Spinal cord (tissue), 10 donors: Measurements from ENCODE around the gene CAPN8. TPM values are rescaled to one million over a fixed set of nuclear protein-coding genes. Genes with fewer than 3 reads are reported as not detected.
A peak's percentile ranks its signal among the peaks of the same experiment; 100 is the strongest.

Source experiments
- DNase-seq, 6 donors: peaks; one replicate each; pipeline versions ENCODE4 v3.0.0 to v3.0.0-alpha.2; 2013 to 2015; ENCODE audit warnings: low spot score in 6 of 6, low read depth in 4 of 6
- H3K27ac ChIP-seq: one replicate; pipeline ENCODE4 v1.5.1; 2013; ENCODE audit warnings: low read depth, low read length, control low read depth
- H3K27me3 ChIP-seq: one replicate; pipeline ENCODE4 v1.6.1; 2013; ENCODE audit warnings: low read length; ENCODE audit not compliant: control insufficient read depth, insufficient read depth
- H3K36me3 ChIP-seq: one replicate; pipeline ENCODE4 v1.6.1; 2013; ENCODE audit warnings: low read length; ENCODE audit not compliant: control insufficient read depth, insufficient read depth
- H3K4me1 ChIP-seq: one replicate; pipeline ENCODE4 v1.6.1; 2013; ENCODE audit warnings: low read length; ENCODE audit not compliant: control insufficient read depth, insufficient read depth
- H3K4me3 ChIP-seq: one replicate; pipeline ENCODE4 v1.5.1; 2013; ENCODE audit warnings: low read depth, low read length, control low read depth
- H3K9me3 ChIP-seq: one replicate; pipeline ENCODE4 v1.6.1; 2013; ENCODE audit warnings: low read length; ENCODE audit not compliant: control insufficient read depth, insufficient read depth
- WGBS: methylation state at CpG from one replicate; pipeline ENCODE4 v1.1.5; 2013; ENCODE audit warnings: missing lambda C conversion rate; ENCODE audit not compliant: insufficient coverage; 5-methylcytosine and 5-hydroxymethylcytosine counted together
- polyA plus RNA-seq, 2 donors: library from polyadenylated mRNA; unstranded; fragments of 120-200 nt; gene quantifications; one replicate each; pipeline ENCODE4 v1.2.1, GENCODE V29; 2013; ENCODE audit not compliant: insufficient read length in 2 of 2
- total RNA-seq, 2 donors: library from RNA; depleted of rRNA in 1 of 2; stranded (reverse); fragments of 120-200 nt in 1 of 2; fragments of >200 nt in 1 of 2; gene quantifications; one replicate each; pipeline versions ENCODE4 v1.2.3 to v1.2.4, GENCODE V29; 2013 to 2014
- donor health status: healthy.

CAPN8 gene
- total and polyA plus RNA-seq, 4 donors, result 0.10 to 0.99 (median 0.53) TPM

DNA sequence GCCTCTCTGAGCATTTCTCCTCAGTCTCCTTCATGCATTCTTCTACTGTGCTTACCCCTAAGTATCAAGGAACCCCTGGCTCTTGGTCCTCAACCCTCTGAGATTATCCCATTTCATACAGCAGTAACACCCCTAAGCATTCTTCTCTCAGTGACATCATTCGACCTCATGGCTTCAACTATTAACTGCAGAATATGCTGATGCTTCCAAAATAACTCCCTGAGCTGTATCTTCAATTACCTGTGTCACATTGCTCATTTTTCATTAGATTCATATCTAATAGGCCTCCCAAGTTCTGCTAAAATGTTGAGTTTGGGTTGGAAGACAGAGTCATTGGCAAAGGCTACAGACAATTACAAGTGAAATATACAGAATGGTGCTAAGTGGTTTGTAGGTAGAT, 7.5 kb downstream of the CAPN8 start:
- no peaks in the 10 kb centered on the region for H3K27me3 ChIP-seq
- DNase-seq, result no peak
- no peak overlapping the region for H3K27ac ChIP-seq
- H3K4me3 ChIP-seq, result no peak overlapping the region
- H3K4me1 ChIP-seq, result peaks cover 3% of the 10 kb centered on the region
- 100% methylated on average over 1 of the region's 1 CpG for WGBS
- H3K9me3 ChIP-seq, result no peaks in the 10 kb centered on the region
- no peaks in the 10 kb centered on the region for H3K36me3 ChIP-seq

GRCh38 chr1:223654083-223654482, 11.4 kb downstream of the CAPN8 start:
- WGBS, result 58% methylated on average over 6 of the region's 6 CpGs
- H3K27ac ChIP-seq, result no peak overlapping the region
- peaks cover 20% of the 10 kb centered on the region for H3K4me1 ChIP-seq
- H3K4me3 ChIP-seq, result no peak overlapping the region
- no peaks in the 10 kb centered on the region for H3K9me3 ChIP-seq
- DNase-seq, result peak in 1 of 6 donors; percentile 43
- no peaks in the 10 kb centered on the region for H3K27me3 ChIP-seq
- H3K36me3 ChIP-seq, result no peaks in the 10 kb centered on the region

DNA sequence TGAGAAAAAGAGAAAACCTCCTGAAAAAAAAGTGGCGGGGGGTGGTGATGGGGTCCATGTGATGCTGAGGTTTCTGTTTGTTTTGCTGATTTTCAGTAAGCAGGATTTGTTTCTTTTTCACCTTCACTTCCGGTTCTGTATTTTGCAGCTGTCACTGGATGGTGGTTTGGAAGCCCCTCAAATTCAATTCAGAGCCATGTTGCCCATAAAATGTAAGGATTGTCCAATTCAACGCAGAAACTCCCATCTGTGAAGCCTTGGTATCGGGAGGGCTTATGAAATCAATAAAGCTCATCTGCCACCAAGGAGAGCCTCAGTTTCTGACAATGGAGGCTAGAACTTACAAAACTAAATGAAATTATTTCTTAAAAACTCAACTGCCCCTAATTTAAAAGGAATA, 12.1 kb downstream of the CAPN8 start:
- no peaks in the 10 kb centered on the region for H3K27me3 ChIP-seq
- DNase-seq, result peak in 1 of 6 donors; percentile 59
- no peaks in the 10 kb centered on the region for H3K36me3 ChIP-seq
- no peak overlapping the region for H3K4me3 ChIP-seq
- no peak overlapping the region for H3K27ac ChIP-seq
- WGBS, result no CpG with 5 or more reads among the region's 4 CpGs
- H3K4me1 ChIP-seq, result peaks cover 20% of the 10 kb centered on the region
- no peaks in the 10 kb centered on the region for H3K9me3 ChIP-seq

DNA sequence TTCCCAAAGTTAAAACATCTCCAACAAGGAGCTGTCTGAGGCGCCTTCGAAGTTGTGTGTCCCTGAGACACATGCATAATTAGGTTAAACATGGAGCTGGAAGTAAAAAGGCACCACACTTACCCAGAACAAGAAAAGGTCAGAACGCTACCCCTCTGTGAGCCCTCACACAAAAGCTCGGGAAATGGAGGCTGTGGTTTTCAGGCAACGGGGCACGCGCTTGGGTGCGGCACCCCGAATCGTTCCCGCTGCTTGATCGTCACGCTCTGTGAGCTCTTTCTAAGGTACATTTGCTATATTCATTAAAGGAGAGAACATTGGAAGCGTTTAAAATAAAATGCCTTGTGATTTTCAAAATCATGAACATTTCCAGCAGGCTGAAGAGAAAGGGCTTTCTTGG, 12.5 kb downstream of the CAPN8 start:
- H3K36me3 ChIP-seq, result no peaks in the 10 kb centered on the region
- H3K27ac ChIP-seq, result peak overlapping the region; percentile 22
- no peaks in the 10 kb centered on the region for H3K9me3 ChIP-seq
- DNase-seq, result no peak
- H3K27me3 ChIP-seq, result no peaks in the 10 kb centered on the region
- H3K4me1 ChIP-seq, result peaks cover 20% of the 10 kb centered on the region
- WGBS, result 55% methylated on average over 8 of the region's 14 CpGs
- no peak overlapping the region for H3K4me3 ChIP-seq

DNA sequence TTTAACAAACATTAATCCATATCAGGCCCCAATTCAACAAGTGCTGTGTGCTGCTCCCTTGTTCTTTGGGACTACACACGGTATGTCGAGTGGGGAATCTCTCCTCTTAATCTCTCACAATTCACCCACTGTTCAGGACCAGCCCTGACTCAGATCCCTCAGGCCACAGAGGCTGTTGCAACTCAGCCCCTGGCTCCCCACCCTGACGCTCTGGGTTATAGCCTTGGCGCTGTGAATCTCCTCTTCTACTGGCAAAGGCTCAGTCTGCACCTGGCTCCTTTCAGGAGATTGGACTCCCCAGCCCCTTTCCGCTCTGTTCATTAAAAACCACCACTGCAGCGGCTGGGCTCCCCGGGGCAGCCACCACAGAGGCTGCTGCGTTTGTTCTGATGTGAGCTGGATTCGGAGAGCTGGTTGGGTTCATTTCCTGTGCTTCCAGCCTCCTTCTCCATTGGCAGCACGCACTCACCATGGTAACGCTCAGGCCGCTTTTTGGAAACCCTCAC, 13.0 kb downstream of the CAPN8 start:
- 11% methylated on average over 8 of the region's 12 CpGs for WGBS
- Histone ChIP-seq H3K27ac (peak overlapping the region; percentile 22), H3K36me3 (no peaks in the 10 kb centered on the region), H3K9me3 (no peaks in the 10 kb centered on the region), H3K27me3 (no peaks in the 10 kb centered on the region), H3K4me1 (peaks cover 20% of the 10 kb centered on the region), H3K4me3 (no peak overlapping the region)
- peak in 5 of 6 donors; percentile 29 to 88 (median 51) for DNase-seq

GRCh38 chr1:223651291-223651991, 14.1 kb downstream of the CAPN8 start:
- peaks cover 20% of the 10 kb centered on the region for H3K4me1 ChIP-seq
- H3K4me3 ChIP-seq, result no peak overlapping the region
- H3K27me3 ChIP-seq, result no peaks in the 10 kb centered on the region
- DNase-seq, result peak in 1 of 6 donors; percentile 32
- H3K36me3 ChIP-seq, result no peaks in the 10 kb centered on the region
- H3K9me3 ChIP-seq, result no peaks in the 10 kb centered on the region
- no CpG with 5 or more reads among the region's 8 CpGs for WGBS
- no peak overlapping the region for H3K27ac ChIP-seq

DNA sequence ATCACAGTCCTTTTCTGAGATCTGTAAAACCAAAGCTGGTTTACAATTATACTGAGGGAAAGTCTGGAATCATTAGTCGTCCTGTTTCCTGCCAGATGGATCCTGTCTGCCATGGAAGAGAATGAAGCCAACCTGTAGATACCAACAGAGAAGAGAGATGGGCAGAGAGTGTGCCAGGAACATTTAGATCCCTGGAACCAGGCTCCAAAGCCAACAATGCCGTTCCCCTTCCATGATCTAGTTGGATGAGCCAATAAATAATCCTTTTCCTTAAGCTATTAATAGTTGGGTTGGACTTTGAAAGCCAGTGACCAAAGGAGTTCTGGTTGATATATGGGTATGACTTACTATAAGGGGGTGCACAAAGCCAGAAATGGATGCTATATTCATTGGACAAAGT, 15.0 kb downstream of the CAPN8 start:
- Histone ChIP-seq H3K9me3 (no peaks in the 10 kb centered on the region), H3K36me3 (no peaks in the 10 kb centered on the region), H3K27ac (no peak overlapping the region), H3K27me3 (no peaks in the 10 kb centered on the region), H3K4me3 (no peak overlapping the region), H3K4me1 (peaks cover 20% of the 10 kb centered on the region)
- 75% methylated on average over 1 of the region's 2 CpGs for WGBS
- DNase-seq, result no peak

- WGBS, result no CpG with 5 or more reads among the region's 1 CpG
- no peak overlapping the region for H3K27ac ChIP-seq
- no peak overlapping the region for H3K4me3 ChIP-seq
Observed at GRCh38 chr1:223649222-223649621, 16.3 kb downstream of the CAPN8 start.

DNA sequence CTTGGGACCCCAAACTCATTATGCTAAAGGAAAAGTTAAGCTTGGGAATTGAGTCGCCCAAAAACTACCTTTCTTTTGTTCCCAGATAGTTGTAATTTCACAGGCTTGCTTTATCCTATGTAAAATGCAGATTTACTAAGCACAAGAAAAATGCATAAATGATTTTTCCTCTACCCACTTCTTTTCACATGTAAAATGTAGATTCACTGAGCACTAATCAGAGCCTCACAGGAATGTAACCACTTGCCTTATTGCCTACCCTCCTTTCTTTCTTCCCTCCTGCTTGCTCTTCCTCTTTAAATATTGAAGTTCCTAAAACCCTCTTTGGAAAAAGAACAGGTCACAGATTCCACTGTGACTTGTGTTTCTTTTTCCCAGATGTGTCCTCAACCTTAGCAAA, 18.3 kb downstream of the CAPN8 start:
- no peaks in the 10 kb centered on the region for H3K36me3 ChIP-seq
- H3K4me1 ChIP-seq, result peaks cover 10% of the 10 kb centered on the region
- WGBS, result no CpG with 5 or more reads among the region's 1 CpG
- no peak for DNase-seq
- H3K4me3 ChIP-seq, result no peak overlapping the region
- H3K27me3 ChIP-seq, result no peaks in the 10 kb centered on the region
- no peak overlapping the region for H3K27ac ChIP-seq
- no peaks in the 10 kb centered on the region for H3K9me3 ChIP-seq

More at GRCh38 chr1:223649222-223649621, 16.3 kb downstream of the CAPN8 start:
- Histone ChIP-seq H3K9me3 (no peaks in the 10 kb centered on the region), H3K27me3 (no peaks in the 10 kb centered on the region), H3K36me3 (no peaks in the 10 kb centered on the region), H3K4me1 (peaks cover 20% of the 10 kb centered on the region)
- no peak for DNase-seq

DNA sequence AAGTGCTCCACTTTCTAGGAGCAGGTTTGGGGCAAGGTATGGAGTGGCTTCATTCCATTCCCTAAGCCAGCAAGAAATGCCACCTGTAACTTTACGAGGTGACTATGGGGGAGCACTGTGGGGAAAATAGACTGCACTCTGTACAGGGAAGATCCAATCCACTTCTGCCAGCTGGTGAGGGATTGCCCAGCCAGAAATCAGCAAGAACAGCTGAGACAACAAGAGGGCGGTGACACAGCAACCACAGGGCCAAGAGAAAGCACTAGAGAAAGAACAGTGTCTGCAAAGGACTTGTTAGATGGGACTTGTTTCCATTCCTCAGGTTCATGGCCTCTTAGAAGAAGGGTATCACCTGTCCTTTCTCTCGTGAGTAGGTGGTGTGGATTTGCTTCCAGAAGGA, 19.6 kb downstream of the CAPN8 start:
- Histone ChIP-seq H3K4me1 (peaks cover 4% of the 10 kb centered on the region), H3K4me3 (no peak overlapping the region), H3K27me3 (no peaks in the 10 kb centered on the region), H3K9me3 (no peaks in the 10 kb centered on the region), H3K36me3 (no peaks in the 10 kb centered on the region), H3K27ac (no peak overlapping the region)
- no peak for DNase-seq
- 100% methylated on average over 1 of the region's 3 CpGs for WGBS
